ENCODE results near the gene LTBP1. TPM values are rescaled to one million over a fixed set of nuclear protein-coding genes. Genes with fewer than 3 reads are reported as not detected.

The LTBP1 gene
- total RNA-seq, 1 experiment from 2014 or later: 28.5 TPM

- TF ChIP-seq, protein P1, sequence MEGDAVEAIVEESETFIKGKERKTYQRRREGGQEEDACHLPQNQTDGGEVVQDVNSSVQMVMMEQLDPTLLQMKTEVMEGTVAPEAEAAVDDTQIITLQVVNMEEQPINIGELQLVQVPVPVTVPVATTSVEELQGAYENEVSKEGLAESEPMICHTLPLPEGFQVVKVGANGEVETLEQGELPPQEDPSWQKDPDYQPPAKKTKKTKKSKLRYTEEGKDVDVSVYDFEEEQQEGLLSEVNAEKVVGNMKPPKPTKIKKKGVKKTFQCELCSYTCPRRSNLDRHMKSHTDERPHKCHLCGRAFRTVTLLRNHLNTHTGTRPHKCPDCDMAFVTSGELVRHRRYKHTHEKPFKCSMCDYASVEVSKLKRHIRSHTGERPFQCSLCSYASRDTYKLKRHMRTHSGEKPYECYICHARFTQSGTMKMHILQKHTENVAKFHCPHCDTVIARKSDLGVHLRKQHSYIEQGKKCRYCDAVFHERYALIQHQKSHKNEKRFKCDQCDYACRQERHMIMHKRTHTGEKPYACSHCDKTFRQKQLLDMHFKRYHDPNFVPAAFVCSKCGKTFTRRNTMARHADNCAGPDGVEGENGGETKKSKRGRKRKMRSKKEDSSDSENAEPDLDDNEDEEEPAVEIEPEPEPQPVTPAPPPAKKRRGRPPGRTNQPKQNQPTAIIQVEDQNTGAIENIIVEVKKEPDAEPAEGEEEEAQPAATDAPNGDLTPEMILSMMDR (conservative IDR thresholded peaks at IDR 0.05): no peak
- Histone ChIP-seq H2BK120ac (ENCODE audit: low read depth, low read length, poor library complexity, severe bottlenecking) (no peak overlapping the region), H3T11ph (ENCODE audit: low read length) (no peak overlapping the region), H4K5ac (ENCODE audit: insufficient read length, low read depth, low read length) (no peak overlapping the region), H3K56ac (ENCODE audit: insufficient read length, low read depth, low read length) (no peak overlapping the region), H3K79me1 (ENCODE audit: insufficient read depth, low read depth, low read length, poor library complexity, severe bottlenecking) (no peaks in the 10 kb centered on the region), H3K79me2 (ENCODE audit: insufficient read depth, low read length) (no peaks in the 10 kb centered on the region), H3K4me2 (ENCODE audit: insufficient read depth, insufficient read length, low read length) (no peak overlapping the region), H4K20me1 (ENCODE audit: control insufficient read depth, insufficient read depth, insufficient read length) (no peaks in the 10 kb centered on the region), H2AFZ (ENCODE audit: low read length) (no peak overlapping the region), H2BK15ac (ENCODE audit: low read depth, low read length) (no peak overlapping the region), H3K27ac (ENCODE audit: insufficient read length, low read depth, low read length) (no peak overlapping the region), H2BK5ac (ENCODE audit: insufficient read length, low read length) (no peak overlapping the region), H3K9ac (ENCODE audit: extremely low read depth, insufficient read length, low read length) (no peak overlapping the region), H3K4ac (ENCODE audit: low read depth, low read length) (no peak overlapping the region), H2AK5ac (ENCODE audit: insufficient read length, low read length) (no peak overlapping the region), H2BK12ac (ENCODE audit: insufficient read length, low read depth, low read length) (no peak overlapping the region), H3K18ac (ENCODE audit: insufficient read length, low read depth, low read length) (no peak overlapping the region), H3K14ac (ENCODE audit: insufficient read depth, low read length) (no peak overlapping the region), H4K91ac (ENCODE audit: insufficient read length, low read depth, low read length) (no peak overlapping the region), H3K23me2 (ENCODE audit: insufficient read length, low read depth, low read length, poor library complexity, severe bottlenecking) (no peaks in the 10 kb centered on the region), H3K27me3 (ENCODE audit: insufficient read depth, low read length) (no peaks in the 10 kb centered on the region), H3K23ac (ENCODE audit: insufficient read length, low read depth, low read length) (no peak overlapping the region), H3K4me1 (ENCODE audit: insufficient read depth, low read length) (no peaks in the 10 kb centered on the region), H3K9me3 (ENCODE audit: control insufficient read depth, low read depth, low read length) (no peaks in the 10 kb centered on the region), H4K8ac (replicated peaks; ENCODE audit: insufficient read length, low read depth, low read length) (no peak overlapping the region), H2BK20ac (ENCODE audit: low read depth, low read length, poor library complexity, severe bottlenecking) (no peak overlapping the region)
- H3K27me3 Mint-ChIP-seq (ENCODE audit: low read depth): no peaks in the 10 kb centered on the region
- DNase-seq: no peak
- peaks cover 5 to 13% of the 10 kb centered on the region in 2 experiments for H3K4me1 Mint-ChIP-seq
- no CpG with 5 or more reads among the region's 4 CpGs for WGBS (ENCODE audit: extremely low coverage, insufficient read length, low lambda C conversion rate)
- H3K27ac Mint-ChIP-seq: no peak overlapping the region
- no peak overlapping the region for H3K4me3 Mint-ChIP-seq
- no peaks in the 10 kb centered on the region for H3K36me3 Mint-ChIP-seq (ENCODE audit: insufficient read depth in 1 of 3, low read depth in 3 of 3)
- no peaks in the 10 kb centered on the region for H3K9me3 Mint-ChIP-seq
Measured at GRCh38 chr2:33029926-33030325, 83.2 kb downstream of the LTBP1 start.
